Lower lobe of right lung (tissue), 2 donors: ENCODE results near the gene HNRNPK. TPM values are rescaled to one million over a fixed set of nuclear protein-coding genes. Genes with fewer than 3 reads are reported as not detected.

Experiments
- ATAC-seq, 2 donors: fragments of 200-7000 bp; cut with Tn5 transposase; one replicate each; pipeline ENCODE4 v1.9.1; 2020 to 2022; ENCODE audit warnings: mild to moderate bottlenecking in 2 of 2, moderate library complexity in 2 of 2
- DNase-seq: peaks from one replicate; pipeline ENCODE4 v3.0.0-alpha.2; 2020
- H3K27ac ChIP-seq: fragments of 200-600 bp; one replicate; pipeline ENCODE4 v1.8.0; 2022
- H3K27me3 ChIP-seq: fragments of 200-600 bp; one replicate; pipeline ENCODE4 v1.8.0; 2022; ENCODE audit warnings: low read depth
- H3K36me3 ChIP-seq: fragments of 200-600 bp; one replicate; pipeline ENCODE4 v1.8.0; 2022; ENCODE audit warnings: mild to moderate bottlenecking
- H3K4me1 ChIP-seq: fragments of 200-600 bp; one replicate; pipeline ENCODE4 v1.8.0; 2022
- H3K4me3 ChIP-seq: fragments of 200-600 bp; one replicate; pipeline ENCODE4 v1.8.0; 2022; ENCODE audit warnings: mild to moderate bottlenecking
- H3K9me3 ChIP-seq: fragments of 200-600 bp; one replicate; pipeline ENCODE4 v1.8.0; 2022
- intact Hi-C: fragments of 100-400 bp; cut with DNase I; formaldehyde crosslinking; loops from one replicate; pipeline ENCODE4 v1.11.0; 2022
- microRNA-seq: library from miRNA; unstranded; fragments of <30 nt; microRNA quantifications from one replicate; pipeline ENCODE4 v1.2.0, GENCODE V29; 2020; ENCODE audit warnings: borderline number of aligned reads
- total RNA-seq: library from RNA; stranded (reverse); fragmentation: NEBNext Ultra II Directional; extraction: Animal tissue kit (Norgen Biotek cat#: 25700); gene quantifications from one replicate; pipeline ENCODE4 v1.2.1, GENCODE V29; 2021
- TF ChIP-seq, protein P1 (sequence below): fragments of 200-600 bp; IDR thresholded peaks from one replicate; pipeline ENCODE4 v1.8.0; 2022; ENCODE audit warnings: antibody characterized with exemption, mild to moderate bottlenecking
- donor health status: DM: no; HTN: yes; CAD: no; lungs with severe emphysema.

HNRNPK gene
- total RNA-seq, 1 donor from 2014 or later: 390 TPM

DNA sequence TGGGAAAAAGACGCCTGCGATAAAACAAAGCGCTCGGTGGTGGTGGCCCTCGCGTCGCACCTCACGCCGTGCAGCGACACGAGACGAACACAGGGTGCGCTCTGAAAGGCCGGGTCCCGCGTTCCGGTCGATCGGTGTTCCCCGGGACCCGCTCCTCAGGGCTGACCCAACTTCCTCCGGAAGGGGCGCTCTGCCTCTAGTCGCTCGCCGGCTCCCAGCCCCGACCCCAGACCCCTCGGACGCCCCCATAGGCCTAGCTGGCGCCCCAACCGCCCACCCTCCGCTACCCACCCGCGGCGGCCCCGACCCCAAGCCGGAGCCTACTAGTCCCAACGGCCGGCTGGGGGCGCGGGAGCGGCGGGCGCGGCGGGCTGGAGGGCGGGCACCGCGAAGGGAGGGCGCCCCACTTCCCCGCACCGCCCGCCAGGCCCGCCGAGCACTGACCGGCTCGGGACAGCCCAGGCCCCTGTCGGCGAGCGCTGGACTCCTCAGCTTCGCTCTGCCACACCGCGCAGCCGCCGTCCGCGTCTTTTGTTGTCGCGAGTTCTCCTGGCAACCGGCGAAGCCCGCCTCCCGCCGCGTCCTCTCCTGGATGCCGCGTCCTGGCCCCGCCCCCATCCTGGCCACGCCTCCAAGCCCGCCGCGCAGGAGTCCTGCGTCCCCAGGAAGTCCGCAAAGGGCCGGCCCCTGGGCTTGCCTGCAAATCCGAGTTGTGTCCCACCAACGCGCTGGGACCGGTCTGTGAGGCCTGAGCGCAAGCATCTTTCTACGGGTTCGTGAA, 58.9 kb downstream of the HNRNPK start, which contains the start of gene KIF27:
Gene KIF27 (minus strand): TSS at position 506 of the 781 bp plus-strand sequence. CDS start 5,841 bp downstream, outside the sequence.
- intact Hi-C loops: no loop called here

DNA sequence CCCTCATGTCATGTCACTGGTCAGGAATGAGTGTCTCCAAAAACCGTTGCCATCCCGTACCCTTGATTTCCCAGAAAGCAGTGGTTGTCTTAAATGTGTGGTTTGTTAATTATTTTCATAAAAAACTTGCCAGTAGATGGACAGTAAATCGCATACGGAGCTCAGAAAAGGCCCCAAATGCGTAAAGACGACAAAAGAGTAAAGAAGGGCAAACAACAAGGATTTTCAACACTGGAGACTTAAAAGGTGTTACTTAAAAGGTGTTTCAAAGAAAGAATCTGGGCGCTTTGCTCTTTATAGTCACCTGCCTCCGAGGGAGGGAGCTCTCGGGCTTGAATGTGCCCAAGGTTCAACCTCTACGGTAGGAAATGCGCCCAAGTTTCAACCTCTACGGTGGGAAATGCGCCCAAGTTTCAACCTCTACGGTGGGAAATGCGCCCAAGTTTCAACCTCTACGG, 59.5 kb downstream of the HNRNPK start:
- intact Hi-C loops: no loop called here

More for the DNA sequence above, 58.9 kb downstream of the HNRNPK start, which contains the start of gene KIF27:
- Histone ChIP-seq H3K4me3 (peak within 1 kb of the TSS; percentile 78), H3K9me3 (no peaks in the 10 kb centered on the region), H3K27ac (peak within 1 kb of the TSS; percentile 97), H3K4me1 (peaks cover 15% of the 10 kb centered on the region), H3K36me3 (no peaks in the 10 kb centered on the region), H3K27me3 (no peaks in the 10 kb centered on the region)
- TF ChIP-seq, protein P1, sequence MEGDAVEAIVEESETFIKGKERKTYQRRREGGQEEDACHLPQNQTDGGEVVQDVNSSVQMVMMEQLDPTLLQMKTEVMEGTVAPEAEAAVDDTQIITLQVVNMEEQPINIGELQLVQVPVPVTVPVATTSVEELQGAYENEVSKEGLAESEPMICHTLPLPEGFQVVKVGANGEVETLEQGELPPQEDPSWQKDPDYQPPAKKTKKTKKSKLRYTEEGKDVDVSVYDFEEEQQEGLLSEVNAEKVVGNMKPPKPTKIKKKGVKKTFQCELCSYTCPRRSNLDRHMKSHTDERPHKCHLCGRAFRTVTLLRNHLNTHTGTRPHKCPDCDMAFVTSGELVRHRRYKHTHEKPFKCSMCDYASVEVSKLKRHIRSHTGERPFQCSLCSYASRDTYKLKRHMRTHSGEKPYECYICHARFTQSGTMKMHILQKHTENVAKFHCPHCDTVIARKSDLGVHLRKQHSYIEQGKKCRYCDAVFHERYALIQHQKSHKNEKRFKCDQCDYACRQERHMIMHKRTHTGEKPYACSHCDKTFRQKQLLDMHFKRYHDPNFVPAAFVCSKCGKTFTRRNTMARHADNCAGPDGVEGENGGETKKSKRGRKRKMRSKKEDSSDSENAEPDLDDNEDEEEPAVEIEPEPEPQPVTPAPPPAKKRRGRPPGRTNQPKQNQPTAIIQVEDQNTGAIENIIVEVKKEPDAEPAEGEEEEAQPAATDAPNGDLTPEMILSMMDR: peak; percentile 46
- DNase-seq (peak; percentile 100), ATAC-seq (peak; percentile 98 to 99)

DNA sequence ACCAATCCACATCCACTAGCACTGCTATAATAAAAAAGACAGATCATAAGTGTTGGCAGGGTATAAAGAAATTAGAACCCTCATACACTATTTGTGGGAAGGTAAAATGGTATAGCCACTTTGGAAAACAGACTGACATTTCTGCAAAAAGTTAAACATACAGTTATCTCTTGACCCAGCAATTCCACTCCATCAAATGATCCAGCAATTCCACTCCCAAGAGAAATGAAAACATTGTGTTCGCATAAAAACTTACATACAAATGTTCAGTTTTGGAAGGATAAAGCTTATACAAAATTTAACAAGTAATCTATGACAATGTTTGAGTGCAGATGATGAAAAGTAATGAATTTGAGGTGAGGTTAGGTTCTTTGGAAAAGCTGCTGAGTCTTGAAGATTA, 60.9 kb downstream of the HNRNPK start:
- TF ChIP-seq, protein P1: no peak
- intact Hi-C loops: no loop called here

More for the DNA sequence above, 59.5 kb downstream of the HNRNPK start:
- TF ChIP-seq, protein P1: peak; percentile 25
- H3K27ac ChIP-seq: peak overlapping the region; percentile 97
- DNase-seq (no peak), ATAC-seq (peak; percentile 46 to 74)
- no peaks in the 10 kb centered on the region for H3K27me3 ChIP-seq
- H3K4me3 ChIP-seq: peak overlapping the region; percentile 78
- H3K9me3 ChIP-seq: no peaks in the 10 kb centered on the region
- no peaks in the 10 kb centered on the region for H3K36me3 ChIP-seq
- H3K4me1 ChIP-seq: peaks cover 15% of the 10 kb centered on the region

More for the DNA sequence above, 60.9 kb downstream of the HNRNPK start:
- H3K27me3 ChIP-seq: no peaks in the 10 kb centered on the region
- H3K4me1 ChIP-seq: peaks cover 15% of the 10 kb centered on the region
- H3K9me3 ChIP-seq: no peaks in the 10 kb centered on the region
- H3K36me3 ChIP-seq: no peaks in the 10 kb centered on the region
- ATAC-seq (no peak), DNase-seq (no peak)
- H3K27ac ChIP-seq: no peak overlapping the region
- no peak overlapping the region for H3K4me3 ChIP-seq

Small RNA genes within 50 kb of the gene (microRNA-seq; reads per million reads assigned to microRNA genes)
- gene MIR7-1: 12.1 reads per million, percentile 19 among the genes with 10 or more reads in this experiment

Other genes with a start within 250 kb of the HNRNPK start
- gene GKAP1, start 162.4 kb downstream of the HNRNPK start, total RNA-seq: 5.8 TPM
- gene KIF27, start 58.8 kb downstream of the HNRNPK start, total RNA-seq: 10.4 TPM
- gene RMI1, start 590 bp upstream of the HNRNPK start, total RNA-seq: 6.7 TPM